ENCODE results near the gene ZNF771.
"Not testable (repeated sequence)": the region's sequence is repeated elsewhere in the genome, so short reads cannot be mapped to it uniquely, and the experiment has no call there.

ZNF771 gene

GRCh38 chr16:30380072-30380802, 27.2 kb upstream of the ZNF771 start:
- Mint-ChIP-seq H3K4me1 (ENCODE audit: low read depth) (peaks cover 40% of the 10 kb centered on the region), H3K4me3 (peak overlapping the region; percentile 92), H3K27me3 (ENCODE audit: low read depth) (no peaks in the 10 kb centered on the region), H3K27ac (peak overlapping the region; percentile 98), H3K36me3 (ENCODE audit: low read depth) (peaks cover 31% of the 10 kb centered on the region), H3K9me3 (no peaks in the 10 kb centered on the region)
- DNase-seq (ENCODE audit: low spot score), result no peak

- H3K4me1 Mint-ChIP-seq (ENCODE audit: low read depth), result peaks cover 41% of the 10 kb centered on the region
- H3K27ac Mint-ChIP-seq, result peak overlapping the region; percentile 87
- H3K27me3 Mint-ChIP-seq (ENCODE audit: low read depth), result no peaks in the 10 kb centered on the region
- H3K36me3 Mint-ChIP-seq (ENCODE audit: low read depth), result peaks cover 29% of the 10 kb centered on the region
- DNase-seq (ENCODE audit: low spot score), result no peak
- H3K9me3 Mint-ChIP-seq, result no peaks in the 10 kb centered on the region
- peak overlapping the region; percentile 92 for H3K4me3 Mint-ChIP-seq
Measured at GRCh38 chr16:30380803-30381208, 26.6 kb upstream of the ZNF771 start.

GRCh38 chr16:30381291-30382041, 25.9 kb upstream of the ZNF771 start:
- H3K4me3 Mint-ChIP-seq, result peak overlapping the region; percentile 92
- H3K9me3 Mint-ChIP-seq, result no peaks in the 10 kb centered on the region
- H3K36me3 Mint-ChIP-seq (ENCODE audit: low read depth), result peaks cover 29% of the 10 kb centered on the region
- H3K4me1 Mint-ChIP-seq (ENCODE audit: low read depth), result peaks cover 41% of the 10 kb centered on the region
- no peaks in the 10 kb centered on the region for H3K27me3 Mint-ChIP-seq (ENCODE audit: low read depth)
- H3K27ac Mint-ChIP-seq, result peak overlapping the region; percentile 87
- DNase-seq (ENCODE audit: low spot score), result no peak

- Mint-ChIP-seq H3K4me1 (ENCODE audit: low read depth) (peaks cover 37% of the 10 kb centered on the region), H3K9me3 (no peaks in the 10 kb centered on the region), H3K36me3 (ENCODE audit: low read depth) (peaks cover 29% of the 10 kb centered on the region), H3K4me3 (peak within 1 kb of the TSS; percentile 92), H3K27ac (peak within 1 kb of the TSS; percentile 87), H3K27me3 (ENCODE audit: low read depth) (no peaks in the 10 kb centered on the region)
- DNase-seq (ENCODE audit: low spot score), result peak; percentile 77
Measured at GRCh38 chr16:30382111-30382881, 25.1 kb upstream of the ZNF771 start, which contains the start of gene SEPTIN1. TSS of gene SEPTIN1 (minus strand) at chr16:30382561. CDS start at chr16:30382542, 19 bp downstream.

- Mint-ChIP-seq H3K27ac (peak overlapping the region; percentile 87), H3K4me3 (peak overlapping the region; percentile 92), H3K27me3 (ENCODE audit: low read depth) (no peaks in the 10 kb centered on the region), H3K4me1 (ENCODE audit: low read depth) (peaks cover 32% of the 10 kb centered on the region), H3K9me3 (no peaks in the 10 kb centered on the region), H3K36me3 (ENCODE audit: low read depth) (peaks cover 26% of the 10 kb centered on the region)
- DNase-seq (ENCODE audit: low spot score), result no peak
Measured at GRCh38 chr16:30383521-30383920, 23.9 kb upstream of the ZNF771 start.

- H3K4me3 Mint-ChIP-seq, result peak overlapping the region; percentile 86
- peaks cover 11% of the 10 kb centered on the region for H3K36me3 Mint-ChIP-seq (ENCODE audit: low read depth)
- no peaks in the 10 kb centered on the region for H3K27me3 Mint-ChIP-seq (ENCODE audit: low read depth)
- H3K27ac Mint-ChIP-seq, result peak overlapping the region; percentile 52
- peaks cover 22% of the 10 kb centered on the region for H3K4me1 Mint-ChIP-seq (ENCODE audit: low read depth)
- DNase-seq (ENCODE audit: low spot score), result no peak
- H3K9me3 Mint-ChIP-seq, result no peaks in the 10 kb centered on the region
Measured at GRCh38 chr16:30394592-30395154, 12.7 kb upstream of the ZNF771 start.

- H3K4me1 Mint-ChIP-seq (ENCODE audit: low read depth), result peaks cover 26% of the 10 kb centered on the region
- peak; percentile 57 for DNase-seq (ENCODE audit: low spot score)
Measured at GRCh38 chr16:30395155-30395991, 12.0 kb upstream of the ZNF771 start, which contains the start of gene ZNF48. TSS of gene ZNF48 (plus strand) at chr16:30395420. CDS start at chr16:30395795, 375 bp downstream.

GRCh38 chr16:30395992-30396585, 11.3 kb upstream of the ZNF771 start:
- Mint-ChIP-seq H3K27ac (peak overlapping the region; percentile 41), H3K4me3 (peak overlapping the region; percentile 90), H3K9me3 (no peaks in the 10 kb centered on the region), H3K4me1 (ENCODE audit: low read depth) (peaks cover 29% of the 10 kb centered on the region), H3K27me3 (ENCODE audit: low read depth) (no peaks in the 10 kb centered on the region), H3K36me3 (ENCODE audit: low read depth) (peaks cover 15% of the 10 kb centered on the region)
- no peak for DNase-seq (ENCODE audit: low spot score)

More at GRCh38 chr16:30395155-30395991, 12.0 kb upstream of the ZNF771 start, which contains the start of gene ZNF48:
- H3K36me3 Mint-ChIP-seq (ENCODE audit: low read depth), result peaks cover 15% of the 10 kb centered on the region
- H3K4me3 Mint-ChIP-seq, result peak within 1 kb of the TSS; percentile 90
- H3K27me3 Mint-ChIP-seq (ENCODE audit: low read depth), result no peaks in the 10 kb centered on the region
- peak within 1 kb of the TSS; percentile 52 for H3K27ac Mint-ChIP-seq
- no peaks in the 10 kb centered on the region for H3K9me3 Mint-ChIP-seq

GRCh38 chr16:30396627-30397026, 10.8 kb upstream of the ZNF771 start:
- not testable (repeated sequence) for H3K27ac Mint-ChIP-seq; H3K27me3 Mint-ChIP-seq (ENCODE audit: low read depth); H3K9me3 Mint-ChIP-seq; DNase-seq (ENCODE audit: low spot score)
- Mint-ChIP-seq H3K4me1 (ENCODE audit: low read depth) (peaks cover 31% of the 10 kb centered on the region), H3K4me3 (peak overlapping the region; percentile 90), H3K36me3 (ENCODE audit: low read depth) (peaks cover 15% of the 10 kb centered on the region)

- Mint-ChIP-seq H3K4me3 (peak overlapping the region; percentile 90), H3K9me3 (no peaks in the 10 kb centered on the region), H3K4me1 (ENCODE audit: low read depth) (peaks cover 33% of the 10 kb centered on the region), H3K36me3 (ENCODE audit: low read depth) (peaks cover 15% of the 10 kb centered on the region), H3K27ac (no peak overlapping the region), H3K27me3 (ENCODE audit: low read depth) (no peaks in the 10 kb centered on the region)
- no peak for DNase-seq (ENCODE audit: low spot score)
Measured at GRCh38 chr16:30397056-30397455, 10.3 kb upstream of the ZNF771 start.

GRCh38 chr16:30397776-30398660, 9.4 kb upstream of the ZNF771 start:
- DNase-seq (ENCODE audit: low spot score), result no peak
- H3K9me3 Mint-ChIP-seq, result no peaks in the 10 kb centered on the region
- no peak overlapping the region for H3K27ac Mint-ChIP-seq
- H3K36me3 Mint-ChIP-seq (ENCODE audit: low read depth), result peaks cover 15% of the 10 kb centered on the region
- no peak overlapping the region for H3K4me3 Mint-ChIP-seq
- H3K4me1 Mint-ChIP-seq (ENCODE audit: low read depth), result peaks cover 33% of the 10 kb centered on the region
- H3K27me3 Mint-ChIP-seq (ENCODE audit: low read depth), result no peaks in the 10 kb centered on the region
